HG02970 (cell line): Measurements from ENCODE around the gene VAMP3.

Experiments used
- ATAC-seq: cut with Tn5 transposase; IDR thresholded peaks from one replicate; pipeline ENCODE4 v1.9.1; 2021; ENCODE audit warnings: mild to moderate bottlenecking, moderate library complexity, moderate number of reproducible peaks; ENCODE audit not compliant: unreplicated experiment, low FRiP score

VAMP3 gene

DNA sequence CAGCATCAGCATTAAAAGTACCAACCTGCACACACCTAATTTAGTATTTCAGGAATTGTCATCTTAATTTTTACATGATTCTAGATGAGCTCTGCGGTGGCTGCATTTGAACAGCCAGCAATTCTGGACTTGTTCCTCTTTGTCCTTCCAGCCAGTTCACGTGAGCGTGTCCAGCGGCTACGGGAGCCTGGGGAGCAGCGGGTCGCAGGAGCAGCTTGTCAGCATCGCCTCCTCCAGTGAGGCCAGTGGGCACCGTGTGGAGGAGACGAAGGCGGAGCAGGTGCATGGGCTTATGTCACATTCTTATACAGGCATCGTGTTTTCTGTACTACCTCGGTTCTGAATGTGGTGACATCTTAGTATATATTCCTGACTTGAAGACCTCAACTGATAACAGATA is 38.6 kb downstream of the VAMP3 start:
- ATAC-seq, result no peak

DNA sequence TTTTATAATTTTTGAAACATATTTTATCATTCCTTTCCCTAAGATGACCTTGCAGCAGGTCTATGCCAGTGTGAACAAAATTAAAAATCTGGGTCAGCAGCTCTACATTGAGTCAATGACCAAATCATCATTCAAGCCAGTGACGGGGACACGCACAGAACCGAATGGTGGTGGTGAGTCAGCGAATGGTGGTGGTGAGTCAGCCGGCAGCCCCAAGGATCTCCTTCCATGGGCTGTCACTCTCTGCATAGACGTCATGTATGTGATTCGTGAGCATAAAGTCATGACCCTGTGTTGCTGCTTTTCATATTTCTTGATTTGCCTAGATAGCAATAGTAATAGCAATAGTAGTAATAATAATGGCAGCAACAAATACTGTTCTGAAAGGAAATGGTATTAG is 39.3 kb downstream of the VAMP3 start:
- ATAC-seq, result no peak

DNA sequence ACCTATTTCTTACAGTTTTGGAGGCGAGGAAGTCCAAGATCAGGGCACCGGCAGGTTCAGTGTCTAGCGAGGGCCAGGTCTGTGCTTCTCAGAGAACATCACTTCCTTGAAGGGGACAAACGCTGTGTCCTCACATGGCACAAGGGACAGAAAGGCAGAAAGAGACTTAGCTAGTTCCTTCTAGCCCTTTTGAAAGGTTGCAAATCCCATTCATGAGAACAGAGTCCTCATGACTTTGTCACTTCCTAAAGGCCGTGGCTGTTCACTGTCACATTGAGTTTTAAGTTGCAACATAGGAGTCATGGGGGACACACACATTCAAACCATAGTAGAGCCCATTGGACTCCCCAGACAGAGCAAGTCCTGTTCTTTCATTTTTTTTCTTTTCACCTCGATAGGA is 40.4 kb downstream of the VAMP3 start:
- ATAC-seq, result no peak

DNA sequence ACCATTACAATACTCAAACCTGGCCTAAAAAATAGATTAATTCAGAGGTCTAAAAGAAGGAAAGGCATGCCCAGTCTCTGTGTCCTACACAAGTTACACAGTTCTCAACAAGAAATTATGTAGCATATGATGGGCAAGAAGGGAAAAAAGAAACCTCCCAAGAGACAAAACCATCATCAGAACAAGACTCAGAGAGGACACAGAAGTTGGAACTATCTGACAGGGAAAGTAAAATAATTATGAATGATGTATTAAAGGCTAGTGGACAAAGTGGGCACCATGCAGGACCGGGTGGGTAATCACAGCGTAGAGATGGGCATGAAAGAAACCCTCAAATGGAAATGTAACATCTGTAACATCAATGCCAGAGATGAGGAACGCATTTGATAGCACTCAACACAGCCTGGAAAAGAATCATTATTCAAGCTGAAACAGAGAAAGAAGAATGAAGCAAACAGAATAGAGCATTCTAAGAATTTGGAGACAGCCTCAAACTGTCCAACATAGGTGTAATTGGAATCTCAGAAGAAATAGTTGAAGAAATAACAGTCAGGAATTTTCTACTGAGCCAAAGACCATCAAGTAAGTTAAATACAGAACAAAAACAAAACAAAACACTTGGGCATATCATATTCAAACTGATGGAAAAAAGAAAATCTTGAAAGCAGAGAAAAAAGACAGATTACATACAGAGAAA is 42.7 kb downstream of the VAMP3 start:
- ATAC-seq, result no peak

DNA sequence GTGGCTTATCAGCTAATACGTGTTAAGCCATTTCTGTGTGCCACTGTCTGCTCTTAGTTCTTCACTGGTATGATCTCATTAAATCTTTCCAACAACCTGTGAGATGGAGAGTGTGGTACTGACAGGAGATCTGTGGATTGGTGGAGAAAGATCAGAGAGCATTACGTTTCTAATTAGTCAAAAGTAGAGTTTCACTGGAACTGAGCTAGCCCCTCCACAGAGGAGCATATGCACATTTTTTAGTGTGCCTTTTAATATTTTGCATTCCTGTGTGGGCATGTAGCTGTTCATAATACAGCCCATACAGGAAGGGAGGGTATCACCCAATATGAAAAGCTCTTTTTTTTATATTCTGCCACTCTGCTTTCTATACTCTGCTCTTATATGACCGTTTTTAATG is 50.2 kb downstream of the VAMP3 start:
- ATAC-seq, result no peak

DNA sequence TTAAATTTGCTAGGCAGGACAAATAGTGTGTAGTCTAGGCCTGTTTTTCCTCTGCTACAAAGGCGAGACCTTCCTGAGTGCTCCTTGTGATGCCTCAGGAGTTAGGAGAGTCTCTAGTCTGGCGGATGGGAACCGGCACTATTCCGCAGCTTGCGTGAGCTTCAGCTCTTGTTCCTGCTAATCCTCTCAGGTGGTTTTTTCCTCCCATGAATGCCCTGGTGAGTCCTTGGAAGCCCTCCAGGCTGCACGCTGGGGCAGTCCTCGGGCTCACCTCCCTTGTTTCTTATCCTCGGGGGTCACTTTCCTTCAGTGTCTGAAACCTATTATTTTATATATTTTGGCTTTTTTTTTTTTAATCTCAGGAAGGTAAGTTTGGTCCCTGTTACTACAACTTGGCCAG is 53.6 kb downstream of the VAMP3 start:
- no peak for ATAC-seq

DNA sequence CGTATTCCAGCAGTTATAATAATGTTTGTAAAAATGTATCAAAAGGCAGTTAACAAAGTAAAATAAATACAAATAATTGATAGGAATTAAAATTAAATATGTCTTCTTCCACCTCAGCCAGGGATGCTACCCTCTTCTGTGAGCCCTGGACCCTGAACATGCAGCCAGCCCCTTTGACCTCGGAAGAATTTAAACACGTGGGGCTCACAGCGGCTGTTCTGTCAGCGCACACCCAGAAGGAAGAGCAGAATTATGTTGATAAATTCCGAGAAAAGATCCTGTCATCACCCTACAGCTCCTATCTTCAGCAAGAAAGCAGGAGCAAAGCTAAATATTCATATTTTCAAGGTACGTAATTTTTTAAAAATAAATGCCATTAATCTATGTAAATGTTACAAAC is 55.3 kb downstream of the VAMP3 start:
- ATAC-seq, result no peak

DNA sequence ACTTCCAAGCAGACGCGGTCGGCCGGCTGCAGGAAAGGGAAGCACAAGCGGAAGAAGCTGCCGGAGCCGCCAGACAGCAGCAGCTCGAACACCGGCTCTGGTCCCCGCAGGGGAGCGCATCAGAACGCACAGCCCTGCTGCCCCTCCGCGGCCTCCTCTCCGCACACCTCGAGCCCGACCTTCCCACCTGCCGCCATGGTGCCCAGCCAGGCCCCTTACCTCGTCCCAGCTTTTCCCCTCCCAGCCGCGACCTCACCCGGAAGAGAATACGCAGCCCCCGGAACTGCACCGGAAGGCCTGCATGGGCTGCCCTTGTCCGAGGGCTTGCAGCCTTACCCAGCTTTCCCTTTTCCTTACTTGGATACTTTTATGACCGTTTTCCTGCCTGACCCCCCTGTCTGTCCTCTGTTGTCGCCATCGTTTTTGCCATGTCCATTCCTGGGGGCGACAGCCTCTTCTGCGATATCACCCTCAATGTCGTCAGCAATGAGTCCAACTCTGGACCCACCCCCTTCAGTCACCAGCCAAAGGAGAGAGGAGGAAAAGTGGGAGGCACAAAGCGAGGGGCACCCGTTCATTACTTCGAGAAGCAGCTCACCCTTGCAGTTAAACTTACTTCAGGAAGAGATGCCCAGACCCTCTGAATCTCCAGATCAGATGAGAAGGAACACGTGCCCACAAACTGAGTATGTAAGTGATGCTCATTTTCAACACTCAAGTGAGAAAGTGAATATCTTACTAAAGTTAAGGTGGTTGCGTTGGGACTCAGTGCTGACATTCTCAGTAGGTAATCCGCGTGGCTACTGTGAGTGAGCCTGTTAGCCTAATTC is 56.2 kb downstream of the VAMP3 start:
- ATAC-seq, result no peak
